SJCRH30 (cell line): Measurements from ENCODE around the gene VIPR2. TPM values are rescaled to one million over a fixed set of nuclear protein-coding genes. Genes with fewer than 3 reads are reported as not detected.

ENCODE experiments used
- DNase-seq, 2 experiments: peaks; one replicate each; pipeline ENCODE4 v3.0.0-alpha.2; 2015 to 2020
- H3K27ac ChIP-seq: fragments of 250-450 bp; sonication (Bioruptor Pico); 2 replicates; pipeline ENCODE4 v1.5.1; 2020; ENCODE audit warnings: mild to moderate bottlenecking, moderate library complexity
- H3K27me3 ChIP-seq: fragments of 250-450 bp; sonication (Bioruptor Pico); 2 replicates; pipeline ENCODE4 v1.5.1; 2020; ENCODE audit warnings: mild to moderate bottlenecking, moderate library complexity
- H3K36me3 ChIP-seq: fragments of 250-450 bp; sonication (Bioruptor Pico); 2 replicates; pipeline ENCODE4 v1.5.1; 2020; ENCODE audit warnings: mild to moderate bottlenecking, moderate library complexity
- H3K4me1 ChIP-seq: fragments of 250-450 bp; sonication (Bioruptor Pico); 2 replicates; pipeline ENCODE4 v1.5.1; 2020; ENCODE audit warnings: mild to moderate bottlenecking, moderate library complexity
- H3K4me3 ChIP-seq: fragments of 250-450 bp; sonication (Bioruptor Pico); 2 replicates; pipeline ENCODE4 v1.5.1; 2020; ENCODE audit warnings: mild to moderate bottlenecking, moderate library complexity
- H3K9me3 ChIP-seq: fragments of 250-450 bp; sonication (Bioruptor Pico); replicated peaks from 2 replicates; pipeline ENCODE4 v1.5.1; 2020; ENCODE audit warnings: mild to moderate bottlenecking, moderate library complexity
- total RNA-seq: library from RNA; depleted of rRNA; stranded (reverse); fragments of >200 nt; shearing (Covaris generic); gene quantifications from 2 replicates; pipeline ENCODE4 v1.2.3, GENCODE V29; 2014

VIPR2 gene
- total RNA-seq, 1 experiment from 2014 or later: 10.2 TPM

- H3K27me3 ChIP-seq: no peaks in the 10 kb centered on the region
- H3K4me3 ChIP-seq: no peak overlapping the region
- DNase-seq: no peak
- H3K4me1 ChIP-seq: no peaks in the 10 kb centered on the region; the same call in 1 of the 2 replicates
- H3K9me3 ChIP-seq: no peaks in the 10 kb centered on the region; the same call in 1 of the 2 replicates
- no peak overlapping the region for H3K27ac ChIP-seq
- peaks cover 42% of the 10 kb centered on the region for H3K36me3 ChIP-seq
Measured at GRCh38 chr7:159030490-159031134, 114.1 kb downstream of the VIPR2 start.

DNA sequence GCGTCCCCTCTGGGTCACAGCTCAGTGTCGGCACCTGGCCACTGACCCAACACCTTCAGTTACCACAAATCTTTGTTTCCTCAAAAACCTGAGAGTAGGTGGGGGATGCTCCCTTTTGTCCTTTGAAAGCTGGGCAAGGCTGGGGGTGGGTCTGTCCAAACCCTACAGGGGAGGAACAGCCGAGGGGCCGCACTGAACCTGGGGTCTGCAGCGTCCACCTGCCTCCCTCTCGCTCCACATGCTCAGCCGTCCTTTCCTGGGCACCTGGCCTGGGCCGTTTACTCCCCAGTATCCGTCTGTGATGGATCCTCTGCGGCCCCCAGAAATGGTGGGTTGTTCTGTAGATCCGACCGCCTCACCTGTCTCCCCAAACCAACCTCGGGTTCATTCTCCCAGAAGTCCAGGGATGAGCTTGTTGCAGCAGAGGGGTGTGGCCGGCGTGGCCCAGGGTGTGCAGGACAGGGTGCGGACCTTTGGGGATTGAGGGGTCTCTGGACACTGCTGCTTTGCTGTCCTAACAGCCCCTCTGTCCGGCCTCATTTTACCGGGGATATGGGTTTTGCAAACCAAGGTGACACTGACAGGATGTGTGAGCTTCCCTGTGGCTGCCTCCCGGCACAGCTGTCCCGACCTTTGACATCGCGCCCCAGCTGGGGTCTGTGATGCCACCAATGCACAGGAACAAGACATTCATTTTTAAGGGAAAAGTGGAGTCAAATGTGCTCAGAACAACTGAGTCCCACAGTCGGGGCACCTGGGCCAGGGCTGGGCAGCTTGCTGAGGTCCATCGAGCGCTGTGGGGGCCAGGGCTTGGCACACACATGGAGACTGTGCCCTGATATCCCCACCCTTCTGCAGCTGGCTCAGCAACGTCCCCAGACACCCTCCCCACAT is 115.9 kb downstream of the VIPR2 start:
- no peaks in the 10 kb centered on the region; the same call in 1 of the 2 replicates for H3K9me3 ChIP-seq
- H3K36me3 ChIP-seq: peaks cover 56% of the 10 kb centered on the region
- DNase-seq: no peak
- H3K27ac ChIP-seq: no peak overlapping the region
- H3K4me3 ChIP-seq: no peak overlapping the region
- H3K27me3 ChIP-seq: no peaks in the 10 kb centered on the region
- no peaks in the 10 kb centered on the region; the same call in 1 of the 2 replicates for H3K4me1 ChIP-seq

DNA sequence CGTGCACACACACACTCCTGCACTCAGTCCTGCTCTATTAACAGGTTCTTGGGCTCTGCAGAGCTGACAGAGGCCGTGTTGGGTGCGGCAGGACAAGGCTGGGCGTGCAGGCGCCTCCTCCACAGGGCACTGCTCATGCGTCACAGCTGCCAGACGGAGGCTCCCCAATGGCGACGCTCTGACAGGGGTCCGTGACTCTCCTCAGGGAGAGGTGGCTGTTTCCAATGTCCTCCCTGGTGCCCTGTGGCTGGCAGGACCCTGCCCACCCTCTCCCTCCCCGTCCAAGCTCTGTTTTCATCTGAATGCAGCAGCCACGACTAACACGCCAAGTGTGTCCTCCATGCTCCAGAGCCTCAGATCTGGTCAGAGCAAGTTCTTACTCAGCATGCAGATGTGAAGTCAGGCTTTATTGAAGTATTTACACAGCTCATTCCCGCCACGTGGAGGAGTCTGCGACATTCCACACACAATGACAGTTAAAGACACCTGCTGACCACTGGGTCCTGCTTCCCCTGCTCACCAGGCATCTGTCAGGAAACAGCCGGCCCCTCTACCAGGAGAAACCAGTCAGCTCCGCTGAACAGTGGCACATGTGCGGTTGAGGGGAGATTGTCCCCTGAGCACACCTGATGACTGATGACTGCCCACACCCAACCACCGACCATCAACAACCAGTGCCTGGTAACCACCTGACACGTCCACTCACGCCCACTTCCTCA is 116.7 kb downstream of the VIPR2 start:
- peaks cover 58% of the 10 kb centered on the region for H3K36me3 ChIP-seq
- H3K27ac ChIP-seq: no peak overlapping the region
- H3K9me3 ChIP-seq: no peaks in the 10 kb centered on the region; the same call in 1 of the 2 replicates
- no peak overlapping the region for H3K4me3 ChIP-seq
- no peaks in the 10 kb centered on the region; the same call in 1 of the 2 replicates for H3K4me1 ChIP-seq
- H3K27me3 ChIP-seq: no peaks in the 10 kb centered on the region
- no peak for DNase-seq

GRCh38 chr7:159027056-159027788 is 117.4 kb downstream of the VIPR2 start:
- Histone ChIP-seq H3K27ac (no peak overlapping the region), H3K36me3 (peaks cover 65% of the 10 kb centered on the region), H3K4me1 (no peaks in the 10 kb centered on the region; the same call in 1 of the 2 replicates), H3K9me3 (no peaks in the 10 kb centered on the region; the same call in 1 of the 2 replicates), H3K4me3 (no peak overlapping the region), H3K27me3 (no peaks in the 10 kb centered on the region)
- DNase-seq: no peak

DNA sequence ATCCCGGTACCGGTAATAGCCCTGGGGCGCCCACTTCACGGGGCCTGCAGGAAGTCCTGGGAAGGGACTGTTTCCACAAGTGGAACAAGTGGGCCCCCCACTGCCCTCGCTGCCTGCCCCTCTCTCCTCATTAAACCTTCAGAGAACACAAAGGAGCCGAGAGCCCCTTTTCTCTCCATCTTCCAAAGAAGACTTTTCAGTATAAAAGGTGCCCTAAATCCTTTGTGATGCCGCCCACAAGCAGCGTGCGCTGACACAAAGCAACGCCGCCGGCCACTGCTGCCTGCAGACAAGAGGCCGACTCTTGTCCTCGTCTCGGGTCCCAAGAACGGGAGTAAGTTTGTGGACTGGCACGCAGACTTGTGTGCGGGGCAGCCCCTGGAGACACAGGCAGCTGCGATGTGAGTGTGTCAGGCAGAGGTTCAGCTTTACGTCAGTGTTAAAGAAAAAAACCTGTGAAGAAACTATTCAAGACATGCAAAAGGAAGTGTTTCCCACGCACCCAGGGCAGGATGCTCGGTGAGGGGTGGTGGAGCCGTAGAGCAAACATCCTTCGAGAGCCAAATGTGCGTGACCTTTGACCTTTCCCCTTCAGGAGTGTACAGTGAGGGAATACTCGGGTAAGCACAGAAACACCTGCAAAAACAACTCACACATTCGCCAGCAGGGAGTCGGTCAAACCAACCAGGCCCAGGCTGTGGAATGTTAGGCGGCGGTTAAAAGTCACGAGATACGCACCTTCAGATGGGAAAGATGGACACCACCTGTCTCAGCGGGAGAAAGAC is 118.2 kb downstream of the VIPR2 start:
- Histone ChIP-seq H3K36me3 (peaks cover 73% of the 10 kb centered on the region), H3K4me1 (no peaks in the 10 kb centered on the region; the same call in 1 of the 2 replicates), H3K9me3 (no peaks in the 10 kb centered on the region; the same call in 1 of the 2 replicates), H3K27ac (no peak overlapping the region), H3K4me3 (no peak overlapping the region), H3K27me3 (no peaks in the 10 kb centered on the region)
- no peak for DNase-seq

GRCh38 chr7:159025161-159025779 is 119.4 kb downstream of the VIPR2 start:
- Histone ChIP-seq H3K9me3 (no peaks in the 10 kb centered on the region; the same call in 1 of the 2 replicates), H3K4me1 (no peaks in the 10 kb centered on the region; the same call in 1 of the 2 replicates), H3K27me3 (no peaks in the 10 kb centered on the region), H3K36me3 (peaks cover 82% of the 10 kb centered on the region), H3K27ac (no peak overlapping the region), H3K4me3 (no peak overlapping the region)
- no peak for DNase-seq

- Histone ChIP-seq H3K4me3 (no peak overlapping the region), H3K36me3 (peaks cover 86% of the 10 kb centered on the region), H3K4me1 (no peaks in the 10 kb centered on the region; the same call in 1 of the 2 replicates), H3K27ac (no peak overlapping the region), H3K27me3 (no peaks in the 10 kb centered on the region), H3K9me3 (no peaks in the 10 kb centered on the region; the same call in 1 of the 2 replicates)
- DNase-seq: no peak
Measured at GRCh38 chr7:159024280-159024951, 120.3 kb downstream of the VIPR2 start.

- Histone ChIP-seq H3K9me3 (no peaks in the 10 kb centered on the region; the same call in 1 of the 2 replicates), H3K4me1 (no peaks in the 10 kb centered on the region; the same call in 1 of the 2 replicates), H3K4me3 (no peak overlapping the region), H3K36me3 (peaks cover 87% of the 10 kb centered on the region), H3K27ac (no peak overlapping the region), H3K27me3 (no peaks in the 10 kb centered on the region)
- DNase-seq: no peak
Measured at GRCh38 chr7:159023746-159024145, 120.9 kb downstream of the VIPR2 start.

- no peak for DNase-seq
- no peaks in the 10 kb centered on the region; the same call in 1 of the 2 replicates for H3K9me3 ChIP-seq
- H3K4me1 ChIP-seq: no peaks in the 10 kb centered on the region; the same call in 1 of the 2 replicates
- H3K27me3 ChIP-seq: no peaks in the 10 kb centered on the region
- H3K4me3 ChIP-seq: no peak overlapping the region
- no peak overlapping the region for H3K27ac ChIP-seq
- peaks cover 82% of the 10 kb centered on the region for H3K36me3 ChIP-seq
Measured at GRCh38 chr7:159023206-159023605, 121.5 kb downstream of the VIPR2 start.

- peaks cover 78% of the 10 kb centered on the region for H3K36me3 ChIP-seq
- H3K4me3 ChIP-seq: no peak overlapping the region
- DNase-seq: peak; percentile 62 to 76
- no peak overlapping the region for H3K27ac ChIP-seq
- no peaks in the 10 kb centered on the region for H3K27me3 ChIP-seq
- H3K9me3 ChIP-seq: no peaks in the 10 kb centered on the region; the same call in 1 of the 2 replicates
- no peaks in the 10 kb centered on the region; the same call in 1 of the 2 replicates for H3K4me1 ChIP-seq
Measured at GRCh38 chr7:159022238-159022993, 122.3 kb downstream of the VIPR2 start.

DNA sequence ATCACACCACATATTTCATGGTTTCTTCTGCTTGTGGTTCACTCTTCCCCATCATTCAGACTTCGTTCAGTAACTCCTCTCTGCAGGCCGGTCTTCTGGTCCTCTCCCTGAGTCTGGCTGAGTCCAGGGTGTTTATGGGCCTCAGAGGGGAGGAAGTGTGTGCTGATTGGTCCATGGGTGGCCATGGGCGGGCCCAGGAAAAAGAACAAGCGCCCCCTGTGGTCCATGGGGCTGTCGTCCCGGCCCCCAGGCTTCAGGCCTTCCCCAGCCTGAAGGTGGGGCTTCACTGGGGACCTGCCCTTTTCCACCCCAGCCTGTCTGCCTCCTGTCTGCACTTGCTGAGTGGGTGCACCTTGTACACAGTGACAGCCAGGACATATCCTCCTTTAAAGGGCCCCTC is 123.7 kb downstream of the VIPR2 start:
- peaks cover 68% of the 10 kb centered on the region for H3K36me3 ChIP-seq
- no peaks in the 10 kb centered on the region for H3K27me3 ChIP-seq
- H3K27ac ChIP-seq: no peak overlapping the region
- DNase-seq: peak in 1 of 2 experiments; percentile 24
- H3K9me3 ChIP-seq: no peaks in the 10 kb centered on the region; the same call in 1 of the 2 replicates
- no peaks in the 10 kb centered on the region for H3K4me1 ChIP-seq
- no peak overlapping the region for H3K4me3 ChIP-seq

GRCh38 chr7:159019111-159019510 is 125.6 kb downstream of the VIPR2 start:
- Histone ChIP-seq H3K4me3 (no peak overlapping the region), H3K27ac (no peak overlapping the region), H3K9me3 (no peaks in the 10 kb centered on the region; the same call in 1 of the 2 replicates), H3K27me3 (no peaks in the 10 kb centered on the region), H3K36me3 (peaks cover 53% of the 10 kb centered on the region), H3K4me1 (peaks cover 10% of the 10 kb centered on the region; the same call in 1 of the 2 replicates)
- DNase-seq: no peak
